ENCODE data around the gene TMEM145.

GRCh38 chr19:42269478-42270345 lies 43.4 kb upstream of the TMEM145 start:
- TF ChIP-seq CTCF (IDR thresholded peaks at IDR 0.05): no peak
- TF ChIP-seq EP300 (IDR thresholded peaks at IDR 0.05): no peak
- TF ChIP-seq POLR2A (IDR thresholded peaks at IDR 0.05; ENCODE audit: low read depth): no peak
- TF ChIP-seq POLR2AphosphoS5 (IDR thresholded peaks at IDR 0.05): no peak

Measured in esophagus muscularis mucosa (tissue), 4 donors.